ACC112 (cell line): Measurements from ENCODE around the gene C2CD2.

Experiments
- H2AFZ ChIP-seq: fragments of 200-600 bp; sonication (generic); one replicate; pipeline ENCODE4 v1.6.0; 2017; ENCODE audit warnings: antibody characterized with exemption, low read length; ENCODE audit not compliant: unreplicated experiment
- H3K27ac ChIP-seq: fragments of 200-600 bp; sonication (generic); 2 replicates; pipeline ENCODE4 v1.5.1; 2014; ENCODE audit warnings: low read depth, mild to moderate bottlenecking, antibody characterized with exemption, low read length, moderate library complexity
- H3K27me3 ChIP-seq: fragments of 200-600 bp; sonication (generic); 2 replicates; pipeline ENCODE4 v1.6.1; 2014; ENCODE audit warnings: mild to moderate bottlenecking, antibody characterized with exemption, low read length, moderate library complexity, mixed read lengths; ENCODE audit not compliant: insufficient read depth
- H3K36me3 ChIP-seq: fragments of 200-600 bp; sonication (generic); 2 replicates; pipeline ENCODE4 v1.6.1; 2016; ENCODE audit warnings: mild to moderate bottlenecking, antibody characterized with exemption, low read length, moderate library complexity, mixed read lengths; ENCODE audit not compliant: insufficient read depth
- H3K4me1 ChIP-seq: fragments of 200-600 bp; sonication (generic); one replicate; pipeline ENCODE4 v1.6.1; 2016; ENCODE audit warnings: low read length, mixed read lengths; ENCODE audit not compliant: insufficient read depth, unreplicated experiment, control insufficient read depth
- H3K4me3 ChIP-seq: fragments of 200-600 bp; sonication (generic); 2 replicates; pipeline ENCODE4 v1.5.1; 2014; ENCODE audit warnings: mild to moderate bottlenecking, low read depth, low read length
- H3K79me2 ChIP-seq: fragments of 200-600 bp; sonication (generic); one replicate; pipeline ENCODE4 v1.6.0; 2016; ENCODE audit warnings: low read length; ENCODE audit not compliant: control insufficient read depth, unreplicated experiment, insufficient read depth

Gene C2CD2

GRCh38 chr21:41876928-41877652 is 76.7 kb downstream of the C2CD2 start:
- Histone ChIP-seq H3K79me2 (peaks cover 52% of the 10 kb centered on the region), H2AFZ (peak overlapping the region; percentile 77), H3K4me1 (peaks cover 10% of the 10 kb centered on the region)

GRCh38 chr21:41876396-41876795 is 77.4 kb downstream of the C2CD2 start:
- H3K27ac ChIP-seq = no peak overlapping the region

More at GRCh38 chr21:41876928-41877652, 76.7 kb downstream of the C2CD2 start:
- Histone ChIP-seq H3K4me3 (peak overlapping the region; percentile 94), H3K36me3 (no peaks in the 10 kb centered on the region), H3K27ac (peak overlapping the region; percentile 55), H3K27me3 (no peaks in the 10 kb centered on the region)

GRCh38 chr21:41875086-41875485 is 78.7 kb downstream of the C2CD2 start:
- no peak overlapping the region for H2AFZ ChIP-seq
- no peak overlapping the region for H3K4me3 ChIP-seq
- no peak overlapping the region for H3K27ac ChIP-seq
- H3K4me1 ChIP-seq = peaks cover 9% of the 10 kb centered on the region
- no peaks in the 10 kb centered on the region for H3K27me3 ChIP-seq
- peaks cover 55% of the 10 kb centered on the region for H3K79me2 ChIP-seq
- H3K36me3 ChIP-seq = no peaks in the 10 kb centered on the region

More at GRCh38 chr21:41876396-41876795, 77.4 kb downstream of the C2CD2 start:
- H3K4me1 ChIP-seq = peaks cover 10% of the 10 kb centered on the region
- H3K27me3 ChIP-seq = no peaks in the 10 kb centered on the region
- H3K79me2 ChIP-seq = peaks cover 52% of the 10 kb centered on the region
- no peak overlapping the region for H3K4me3 ChIP-seq
- H2AFZ ChIP-seq = no peak overlapping the region
- no peaks in the 10 kb centered on the region for H3K36me3 ChIP-seq

- H3K27me3 ChIP-seq = no peaks in the 10 kb centered on the region
- H3K4me1 ChIP-seq = peaks cover 8% of the 10 kb centered on the region
- peaks cover 55% of the 10 kb centered on the region for H3K79me2 ChIP-seq
- H3K27ac ChIP-seq = no peak overlapping the region
- no peak overlapping the region for H2AFZ ChIP-seq
- no peaks in the 10 kb centered on the region for H3K36me3 ChIP-seq
- no peak overlapping the region for H3K4me3 ChIP-seq
These were observed 79.2 kb downstream of the C2CD2 start for GRCh38 chr21:41874611-41875010.

GRCh38 chr21:41873426-41873825 is 80.4 kb downstream of the C2CD2 start:
- Histone ChIP-seq H3K79me2 (peaks cover 53% of the 10 kb centered on the region), H3K36me3 (no peaks in the 10 kb centered on the region), H3K4me3 (no peak overlapping the region), H2AFZ (no peak overlapping the region), H3K4me1 (peaks cover 9% of the 10 kb centered on the region), H3K27me3 (no peaks in the 10 kb centered on the region), H3K27ac (no peak overlapping the region)

- no peak overlapping the region for H2AFZ ChIP-seq
- H3K27me3 ChIP-seq = no peaks in the 10 kb centered on the region
- peaks cover 12% of the 10 kb centered on the region for H3K4me1 ChIP-seq
- no peak overlapping the region for H3K4me3 ChIP-seq
- H3K79me2 ChIP-seq = peaks cover 52% of the 10 kb centered on the region
- no peaks in the 10 kb centered on the region for H3K36me3 ChIP-seq
- no peak overlapping the region for H3K27ac ChIP-seq
These were observed 80.8 kb downstream of the C2CD2 start for GRCh38 chr21:41873005-41873404.

- H3K27ac ChIP-seq = no peak overlapping the region
- peaks cover 47% of the 10 kb centered on the region for H3K79me2 ChIP-seq
- H3K27me3 ChIP-seq = no peaks in the 10 kb centered on the region
- H3K36me3 ChIP-seq = no peaks in the 10 kb centered on the region
- no peak overlapping the region for H2AFZ ChIP-seq
- H3K4me3 ChIP-seq = no peak overlapping the region
- H3K4me1 ChIP-seq = peaks cover 4% of the 10 kb centered on the region
These were observed 82.4 kb downstream of the C2CD2 start for GRCh38 chr21:41871293-41872030.

- Histone ChIP-seq H3K36me3 (no peaks in the 10 kb centered on the region), H3K27ac (no peak overlapping the region), H3K79me2 (peaks cover 40% of the 10 kb centered on the region), H3K4me1 (peaks cover 4% of the 10 kb centered on the region), H3K27me3 (no peaks in the 10 kb centered on the region), H2AFZ (no peak overlapping the region), H3K4me3 (no peak overlapping the region)
These were observed 84.0 kb downstream of the C2CD2 start for GRCh38 chr21:41869771-41870170.

GRCh38 chr21:41868062-41868710 is 85.6 kb downstream of the C2CD2 start:
- no peaks in the 10 kb centered on the region for H3K27me3 ChIP-seq
- H3K27ac ChIP-seq = no peak overlapping the region
- no peak overlapping the region for H2AFZ ChIP-seq
- H3K36me3 ChIP-seq = no peaks in the 10 kb centered on the region
- H3K79me2 ChIP-seq = peaks cover 31% of the 10 kb centered on the region
- H3K4me1 ChIP-seq = peaks cover 8% of the 10 kb centered on the region
- no peak overlapping the region for H3K4me3 ChIP-seq

- no peak overlapping the region for H3K27ac ChIP-seq
- H2AFZ ChIP-seq = no peak overlapping the region
- H3K27me3 ChIP-seq = no peaks in the 10 kb centered on the region
- peaks cover 31% of the 10 kb centered on the region for H3K79me2 ChIP-seq
- H3K36me3 ChIP-seq = no peaks in the 10 kb centered on the region
- no peak overlapping the region for H3K4me3 ChIP-seq
- H3K4me1 ChIP-seq = peaks cover 17% of the 10 kb centered on the region
These were observed 86.5 kb downstream of the C2CD2 start for GRCh38 chr21:41867313-41867712.
